SU-DHL-6 (cell line): Measurements from ENCODE around the gene ATP4B.

Source experiments
- EZH2phosphoT487 ChIP-seq: fragments of 200-600 bp; sonication (generic), shearing (Covaris generic); conservative IDR thresholded peaks from 2 replicates; pipeline ENCODE4 v1.6.1; 2018; ENCODE audit warnings: mild to moderate bottlenecking, antibody characterized with exemption, low read length, moderate library complexity, mixed read lengths
- TF ChIP-seq, protein P1 (sequence below): fragments of 200-600 bp; sonication (generic); IDR thresholded peaks from one replicate; pipeline ENCODE4 v1.5.1; 2017; ENCODE audit warnings: antibody characterized with exemption, mild to moderate bottlenecking, low read length, moderate library complexity; ENCODE audit not compliant: insufficient read depth, poor library complexity, severe bottlenecking

DNA sequence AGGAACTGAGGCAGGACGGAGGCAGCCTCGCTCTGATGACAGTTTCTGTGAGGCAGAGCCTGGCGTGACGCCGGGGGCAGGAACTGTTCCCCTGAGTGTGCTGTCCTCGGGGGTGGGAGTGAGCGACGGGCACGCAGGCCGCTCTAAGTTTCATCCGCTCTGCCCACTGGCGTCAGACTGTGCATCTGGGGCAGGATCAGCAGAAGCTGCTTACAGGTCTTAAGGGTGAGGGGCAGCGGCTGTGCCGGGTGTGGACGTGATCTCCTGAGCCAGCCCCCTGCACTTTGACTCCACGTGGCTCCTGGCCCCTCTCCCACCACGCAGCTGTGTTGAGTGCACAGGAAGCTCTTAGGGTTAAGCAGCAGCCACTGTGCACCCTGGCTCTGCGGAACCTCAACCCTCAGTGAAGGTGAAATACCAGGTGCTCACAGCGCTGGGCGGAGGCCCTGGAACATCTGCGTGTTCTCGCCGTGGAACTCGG lies 10.5 kb upstream of the ATP4B start:
- TF ChIP-seq, protein P1, sequence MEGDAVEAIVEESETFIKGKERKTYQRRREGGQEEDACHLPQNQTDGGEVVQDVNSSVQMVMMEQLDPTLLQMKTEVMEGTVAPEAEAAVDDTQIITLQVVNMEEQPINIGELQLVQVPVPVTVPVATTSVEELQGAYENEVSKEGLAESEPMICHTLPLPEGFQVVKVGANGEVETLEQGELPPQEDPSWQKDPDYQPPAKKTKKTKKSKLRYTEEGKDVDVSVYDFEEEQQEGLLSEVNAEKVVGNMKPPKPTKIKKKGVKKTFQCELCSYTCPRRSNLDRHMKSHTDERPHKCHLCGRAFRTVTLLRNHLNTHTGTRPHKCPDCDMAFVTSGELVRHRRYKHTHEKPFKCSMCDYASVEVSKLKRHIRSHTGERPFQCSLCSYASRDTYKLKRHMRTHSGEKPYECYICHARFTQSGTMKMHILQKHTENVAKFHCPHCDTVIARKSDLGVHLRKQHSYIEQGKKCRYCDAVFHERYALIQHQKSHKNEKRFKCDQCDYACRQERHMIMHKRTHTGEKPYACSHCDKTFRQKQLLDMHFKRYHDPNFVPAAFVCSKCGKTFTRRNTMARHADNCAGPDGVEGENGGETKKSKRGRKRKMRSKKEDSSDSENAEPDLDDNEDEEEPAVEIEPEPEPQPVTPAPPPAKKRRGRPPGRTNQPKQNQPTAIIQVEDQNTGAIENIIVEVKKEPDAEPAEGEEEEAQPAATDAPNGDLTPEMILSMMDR = no peak
- no peak for TF ChIP-seq EZH2phosphoT487
